Measurements from ENCODE around the gene SPINK1.

- TF ChIP-seq PKNOX1 (IDR thresholded peaks at IDR 0.05) (no peak), FOXM1 (IDR thresholded peaks at IDR 0.05; ENCODE audit: borderline replicate concordance) (no peak), NFRKB (IDR thresholded peaks at IDR 0.05) (no peak), SP1 (IDR thresholded peaks at IDR 0.05) (no peak), HDGF (IDR thresholded peaks at IDR 0.05; ENCODE audit: borderline replicate concordance) (no peak)
Measured at GRCh38 chr5:147860641-147861025, 29.2 kb upstream of the SPINK1 start.
